BJ (cell line): ENCODE data around the gene POC1A. TPM values are rescaled to one million over a fixed set of nuclear protein-coding genes. Genes with fewer than 3 reads are reported as not detected.

Experiments used
- CTCF ChIA-PET: fragments of 350-600 bp; formaldehyde crosslinking; extraction: SDS; loops from one replicate; lab custom pipeline; 2021; ENCODE audit warnings: antibody characterized with exemption, inconsistent platforms; lab: Yijun Ruan, JAX
- POLR2A ChIA-PET: fragments of 300-600 bp; sonication (Branson Sonifier 250); formaldehyde crosslinking; extraction: SDS; loops from one replicate; lab custom pipeline; 2021; ENCODE audit warnings: antibody characterized with exemption; lab: Charles Lee
- DNase-seq: peaks from one replicate; pipeline ENCODE4 v3.0.0-alpha.2; 2011; ENCODE audit warnings: low read depth
- H3K27me3 ChIP-seq: 2 replicates; pipeline ENCODE4 v1.6.0; 2011; ENCODE audit warnings: low read length; ENCODE audit not compliant: control insufficient read depth, insufficient read depth
- H3K36me3 ChIP-seq: 2 replicates; pipeline ENCODE4 v1.5.1; 2011; ENCODE audit warnings: low read length; ENCODE audit not compliant: control insufficient read depth, insufficient read depth
- H3K4me3 ChIP-seq: 2 replicates; pipeline ENCODE4 v1.5.1; 2011; ENCODE audit warnings: low read depth, mild to moderate bottlenecking, control low read depth, low read length
- CTCF ChIP-seq: IDR thresholded peaks from 2 replicates; pipeline ENCODE4 v1.5.1; 2011; ENCODE audit warnings: low read depth, mild to moderate bottlenecking, control low read depth, inconsistent platforms, low read length, moderate library complexity; ENCODE audit not compliant: insufficient read depth
- polyA plus RNA-seq: library from polyadenylated mRNA; depleted of rRNA; stranded (reverse); fragments of >200 nt; gene quantifications from 2 replicates; pipeline ENCODE4 v1.2.3, GENCODE V29; 2011

The POC1A gene
- polyA plus RNA-seq, 1 experiment = 18.4 TPM

DNA sequence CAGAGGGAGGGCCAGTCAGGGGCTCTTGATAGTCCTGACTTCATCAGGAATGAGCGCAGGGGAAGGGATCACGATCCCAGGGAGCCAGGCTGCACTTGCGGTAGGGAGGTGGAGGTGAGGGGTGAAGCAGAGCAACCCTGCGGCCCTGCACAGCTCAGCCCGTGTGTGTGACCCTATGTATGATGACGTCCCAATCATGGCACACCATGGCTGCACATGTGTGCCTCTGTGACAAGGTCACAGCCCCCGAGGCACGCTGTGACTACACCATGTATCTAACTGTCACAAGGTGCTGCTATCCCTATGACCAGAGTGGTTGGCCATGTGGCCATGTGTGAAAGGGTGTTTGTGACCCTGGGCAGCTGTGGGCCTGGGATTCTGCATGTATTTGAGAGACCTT is 30.5 kb upstream of the POC1A start:
- Histone ChIP-seq H3K36me3 (no peaks in the 10 kb centered on the region), H3K27me3 (no peaks in the 10 kb centered on the region; the same call in 1 of the 2 replicates), H3K4me3 (no peak overlapping the region)
- POLR2A ChIA-PET = no interaction called here
- no peak for TF ChIP-seq CTCF
- CTCF ChIA-PET = no interaction called here
- DNase-seq = no peak

- no peaks in the 10 kb centered on the region for H3K36me3 ChIP-seq
- no peaks in the 10 kb centered on the region; the same call in 1 of the 2 replicates for H3K27me3 ChIP-seq
- H3K4me3 ChIP-seq = no peak overlapping the region
- POLR2A ChIA-PET = no interaction called here
- DNase-seq = no peak
- CTCF ChIA-PET = interaction anchor here (1.2 to 1.6 kb wide), 2 partner anchors 9 to 13 kb away, joined by 3 read pairs; no protein-coding TSS in a partner anchor
- no peak for TF ChIP-seq CTCF
Measured at GRCh38 chr3:52183786-52184445, 29.7 kb upstream of the POC1A start.

GRCh38 chr3:52182691-52183090 is 28.5 kb upstream of the POC1A start:
- ChIA-PET CTCF (interaction anchor here (1.3 to 1.6 kb wide), 4 partner anchors 12 to 38 kb away, joined by 3 to 4 read pairs (median 3); no protein-coding TSS in a partner anchor), POLR2A (no interaction called here)
- no peaks in the 10 kb centered on the region for H3K36me3 ChIP-seq
- H3K27me3 ChIP-seq = peaks cover 2% of the 10 kb centered on the region; the same call in 1 of the 2 replicates
- no peak for TF ChIP-seq CTCF
- no peak overlapping the region for H3K4me3 ChIP-seq
- no peak for DNase-seq

- DNase-seq = no peak
- TF ChIP-seq CTCF = no peak
- ChIA-PET CTCF (interaction anchor here (1.3 to 1.5 kb wide), 3 partner anchors 13 to 38 kb away, joined by 3 to 4 read pairs (median 3); no protein-coding TSS in a partner anchor), POLR2A (no interaction called here)
- Histone ChIP-seq H3K36me3 (no peaks in the 10 kb centered on the region), H3K27me3 (peaks cover 2% of the 10 kb centered on the region; the same call in 1 of the 2 replicates), H3K4me3 (no peak overlapping the region)
Measured at GRCh38 chr3:52182196-52182595, 28.0 kb upstream of the POC1A start.

DNA sequence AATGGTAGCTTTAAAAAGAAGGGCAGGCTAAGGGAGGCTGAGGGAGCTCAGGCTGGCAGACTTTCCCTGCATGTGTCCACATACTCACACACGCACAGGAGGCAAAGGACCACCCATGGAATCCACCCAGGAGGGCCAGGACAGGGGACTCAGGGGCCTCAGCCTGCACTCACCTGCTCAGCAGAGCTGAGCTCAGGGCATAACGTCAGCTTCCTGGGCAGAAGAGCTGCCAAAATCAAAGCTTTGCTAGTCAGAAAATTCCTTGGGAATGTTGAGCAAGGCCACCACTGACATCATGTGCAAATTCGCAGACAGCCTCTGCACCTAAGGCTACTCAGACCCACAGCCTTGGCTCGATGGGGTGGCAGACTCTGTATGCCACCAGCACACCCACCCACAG is 27.3 kb upstream of the POC1A start:
- POLR2A ChIA-PET = interaction anchor here (0.6 kb wide), 2 partner anchors 60 to 280 kb away, joined by 3 to 9 read pairs; no protein-coding TSS in a partner anchor
- DNase-seq = no peak
- no peak for TF ChIP-seq CTCF
- H3K27me3 ChIP-seq = peaks cover 2% of the 10 kb centered on the region
- no peak overlapping the region for H3K4me3 ChIP-seq
- no peaks in the 10 kb centered on the region for H3K36me3 ChIP-seq
- CTCF ChIA-PET = interaction anchor here (0.8 to 1.5 kb wide), 4 partner anchors 10 to 178 kb away, joined by 3 to 5 read pairs (median 4); no protein-coding TSS in a partner anchor
